Activated CD4-positive, alpha-beta memory T cell treated with anti-CD3 and anti-CD28 coated beads for 36 hours (primary cell): ENCODE measurements around the gene RSBN1. TPM values are rescaled to one million over a fixed set of nuclear protein-coding genes. Genes with fewer than 3 reads are reported as not detected.
"Not testable (repeated sequence)": the region's sequence is repeated elsewhere in the genome, so short reads cannot be mapped to it uniquely, and the experiment has no call there.

Experiments
- CTCF ChIA-PET: fragments of 350-600 bp; sonication (Branson Sonifier 250); formaldehyde crosslinking; loops from one replicate; lab custom pipeline; 2021; ENCODE audit warnings: antibody characterized with exemption, inconsistent platforms; lab: Charles Lee
- POLR2A ChIA-PET: fragments of 350-600 bp; sonication (Branson Sonifier 250); formaldehyde crosslinking; loops from one replicate; lab custom pipeline; 2021; ENCODE audit warnings: antibody characterized with exemption; lab: Charles Lee
- DNase-seq: peaks from one replicate; pipeline ENCODE4 v3.0.0-alpha.2; 2020
- H3K27ac Mint-ChIP-seq: one replicate; pipeline ENCODE4 v1.8.0; 2021; ENCODE audit warnings: mixed read lengths
- H3K27me3 Mint-ChIP-seq: one replicate; pipeline ENCODE4 v1.8.0; 2021; ENCODE audit warnings: mixed read lengths
- H3K36me3 Mint-ChIP-seq: one replicate; pipeline ENCODE4 v1.8.0; 2021; ENCODE audit warnings: mixed read lengths
- H3K4me1 Mint-ChIP-seq: one replicate; pipeline ENCODE4 v1.8.0; 2021; ENCODE audit warnings: low read depth, mixed read lengths
- H3K4me3 Mint-ChIP-seq: one replicate; pipeline ENCODE4 v1.8.0; 2021; ENCODE audit warnings: mild to moderate bottlenecking, mixed read lengths
- H3K9me3 Mint-ChIP-seq: one replicate; pipeline ENCODE4 v1.8.0; 2021; ENCODE audit warnings: mixed read lengths
- intact Hi-C: fragments of 100-400 bp; cut with micrococcal nuclease; formaldehyde crosslinking; loops from one replicate; pipeline ENCODE4 v1.15.1; 2023
- total RNA-seq, 2 experiments: library from RNA; stranded (reverse); gene quantifications; one replicate each; pipeline ENCODE4 v1.2.3, GENCODE V29; 2021

Gene RSBN1
- total RNA-seq: 10 to 100 TPM; 17.5 to 18.5 TPM

- CTCF ChIA-PET: interaction anchor here (0.6 to 2.2 kb wide), 9 partner anchors 9 to 739 kb away, joined by 3 to 14 read pairs (median 4); partner anchors contain the start of genes AP4B1, HIPK1, LRIG2 and PHTF1
- Mint-ChIP-seq H3K4me3 (peak within 1 kb of the TSS; percentile 99), H3K27ac (peak within 1 kb of the TSS; percentile 91), H3K27me3 (no peaks in the 10 kb centered on the region), H3K4me1 (peaks cover 29% of the 10 kb centered on the region), H3K36me3 (peaks cover 10% of the 10 kb centered on the region), H3K9me3 (no peaks in the 10 kb centered on the region)
- intact Hi-C loops: loop anchor here (1.0 to 5.0 kb wide), 9 partner anchors 29 to 905 kb away; partner anchors contain the start of genes AP4B1, BCAS2, HIPK1 and MAGI3
- POLR2A ChIA-PET: interaction anchor here (0.7 to 2.7 kb wide), 9 partner anchors 11 to 118 kb away, joined by 3 to 27 read pairs (median 5); partner anchors contain the start of genes AP4B1, HIPK1 and PHTF1
- peak; percentile 100 for DNase-seq
Observed at GRCh38 chr1:113811888-113812660, at the start of gene RSBN1. Gene RSBN1 (minus strand): TSS chr1:113812476. CDS start chr1:113812412, 64 bp downstream.

GRCh38 chr1:113861641-113862040 is 49.4 kb upstream of the RSBN1 start:
- H3K4me3 Mint-ChIP-seq: no peak overlapping the region
- no peaks in the 10 kb centered on the region for H3K9me3 Mint-ChIP-seq
- H3K36me3 Mint-ChIP-seq: peaks cover 21% of the 10 kb centered on the region
- no peak overlapping the region for H3K27ac Mint-ChIP-seq
- ChIA-PET POLR2A (no interaction called here), CTCF (interaction anchor here (1.0 kb wide), 1 partner anchor 26 kb away, joined by 3 read pairs; no protein-coding TSS in a partner anchor)
- H3K4me1 Mint-ChIP-seq: peaks cover 38% of the 10 kb centered on the region
- H3K27me3 Mint-ChIP-seq: no peaks in the 10 kb centered on the region
- intact Hi-C loops: no loop called here
- DNase-seq: no peak

GRCh38 chr1:113860891-113861290 is 48.6 kb upstream of the RSBN1 start:
- H3K27me3 Mint-ChIP-seq: no peaks in the 10 kb centered on the region
- CTCF ChIA-PET: interaction anchor here (0.7 to 1.9 kb wide), 3 partner anchors 9 to 55 kb away, joined by 3 to 6 read pairs (median 4); partner anchors contain the start of gene AP4B1
- peaks cover 36% of the 10 kb centered on the region for H3K4me1 Mint-ChIP-seq
- no peak overlapping the region for H3K4me3 Mint-ChIP-seq
- H3K27ac Mint-ChIP-seq: peak overlapping the region; percentile 60
- DNase-seq: no peak
- peaks cover 28% of the 10 kb centered on the region for H3K36me3 Mint-ChIP-seq
- POLR2A ChIA-PET: interaction anchor here (0.7 to 1.2 kb wide), 2 partner anchors 9 to 70 kb away, joined by 3 read pairs; no protein-coding TSS in a partner anchor
- H3K9me3 Mint-ChIP-seq: no peaks in the 10 kb centered on the region
- intact Hi-C loops: no loop called here

GRCh38 chr1:113859478-113860175 is 47.4 kb upstream of the RSBN1 start:
- H3K36me3 Mint-ChIP-seq: peaks cover 34% of the 10 kb centered on the region
- H3K4me3 Mint-ChIP-seq: no peak overlapping the region
- no peaks in the 10 kb centered on the region for H3K9me3 Mint-ChIP-seq
- no peaks in the 10 kb centered on the region for H3K27me3 Mint-ChIP-seq
- intact Hi-C loops: no loop called here
- H3K4me1 Mint-ChIP-seq: peaks cover 36% of the 10 kb centered on the region
- H3K27ac Mint-ChIP-seq: peak overlapping the region; percentile 4
- CTCF ChIA-PET: interaction anchor here (1.0 to 1.9 kb wide), 5 partner anchors 9 to 487 kb away, joined by 3 to 6 read pairs (median 4); partner anchors contain the start of gene AP4B1
- POLR2A ChIA-PET: interaction anchor here (1.0 to 1.8 kb wide), 3 partner anchors 21 to 69 kb away, joined by 3 to 6 read pairs (median 3); partner anchors contain the start of genes AP4B1 and HIPK1
- DNase-seq: no peak

GRCh38 chr1:113858982-113859381 is 46.7 kb upstream of the RSBN1 start:
- ChIA-PET CTCF (interaction anchor here (1.3 to 1.4 kb wide), 2 partner anchors 9 to 72 kb away, joined by 4 read pairs; no protein-coding TSS in a partner anchor), POLR2A (interaction anchor here (1.1 to 1.8 kb wide), 2 partner anchors 22 to 70 kb away, joined by 3 to 6 read pairs; partner anchors contain the start of gene HIPK1)
- Mint-ChIP-seq H3K27me3 (no peaks in the 10 kb centered on the region), H3K36me3 (peaks cover 40% of the 10 kb centered on the region), H3K27ac (peak overlapping the region; percentile 4), H3K9me3 (no peaks in the 10 kb centered on the region), H3K4me3 (no peak overlapping the region), H3K4me1 (peaks cover 42% of the 10 kb centered on the region)
- intact Hi-C loops: no loop called here
- no peak for DNase-seq

GRCh38 chr1:113858418-113858817 is 46.1 kb upstream of the RSBN1 start:
- Mint-ChIP-seq H3K36me3 (peaks cover 38% of the 10 kb centered on the region), H3K27me3 (no peaks in the 10 kb centered on the region), H3K4me3 (no peak overlapping the region), H3K4me1 (peaks cover 41% of the 10 kb centered on the region), H3K9me3 (no peaks in the 10 kb centered on the region), H3K27ac (no peak overlapping the region)
- ChIA-PET CTCF (no interaction called here), POLR2A (no interaction called here)
- intact Hi-C loops: no loop called here
- DNase-seq: no peak

- ChIA-PET POLR2A (no interaction called here), CTCF (no interaction called here)
- Mint-ChIP-seq H3K27me3 (no peaks in the 10 kb centered on the region), H3K9me3 (no peaks in the 10 kb centered on the region), H3K36me3 (peaks cover 35% of the 10 kb centered on the region), H3K27ac (no peak overlapping the region), H3K4me3 (no peak overlapping the region), H3K4me1 (peaks cover 38% of the 10 kb centered on the region)
- DNase-seq: no peak
- intact Hi-C loops: no loop called here
Observed at GRCh38 chr1:113857776-113858175, 45.5 kb upstream of the RSBN1 start.

- Mint-ChIP-seq H3K36me3 (peaks cover 41% of the 10 kb centered on the region), H3K27ac (no peak overlapping the region), H3K4me3 (no peak overlapping the region), H3K4me1 (peaks cover 32% of the 10 kb centered on the region), H3K27me3 (no peaks in the 10 kb centered on the region), H3K9me3 (no peaks in the 10 kb centered on the region)
- DNase-seq: no peak
- intact Hi-C loops: no loop called here
- CTCF ChIA-PET: interaction anchor here (1.2 kb wide), 1 partner anchor 11 kb away, joined by 3 read pairs; no protein-coding TSS in a partner anchor
- POLR2A ChIA-PET: interaction anchor here (2.0 kb wide), 1 partner anchor 13 kb away, joined by 9 read pairs; no protein-coding TSS in a partner anchor
Observed at GRCh38 chr1:113856401-113856790, 44.1 kb upstream of the RSBN1 start.

GRCh38 chr1:113855630-113856400 is 43.5 kb upstream of the RSBN1 start:
- peaks cover 31% of the 10 kb centered on the region for H3K4me1 Mint-ChIP-seq
- H3K9me3 Mint-ChIP-seq: no peaks in the 10 kb centered on the region
- no peak overlapping the region for H3K27ac Mint-ChIP-seq
- peaks cover 43% of the 10 kb centered on the region for H3K36me3 Mint-ChIP-seq
- H3K27me3 Mint-ChIP-seq: no peaks in the 10 kb centered on the region
- intact Hi-C loops: loop anchor here (2.0 kb wide), 1 partner anchor 15 kb away; the partner anchor contains the start of gene PTPN22
- no peak overlapping the region for H3K4me3 Mint-ChIP-seq
- DNase-seq: no peak
- POLR2A ChIA-PET: interaction anchor here (1.5 to 2.0 kb wide), 2 partner anchors 13 to 17 kb away, joined by 4 to 9 read pairs; no protein-coding TSS in a partner anchor
- CTCF ChIA-PET: interaction anchor here (0.6 to 1.2 kb wide), 3 partner anchors 11 to 113 kb away, joined by 3 to 5 read pairs (median 3); no protein-coding TSS in a partner anchor

- intact Hi-C loops: loop anchor here (2.0 kb wide), 1 partner anchor 17 kb away; the partner anchor contains the start of gene PTPN22
- ChIA-PET POLR2A (interaction anchor here (1.5 kb wide), 1 partner anchor 18 kb away, joined by 4 read pairs; no protein-coding TSS in a partner anchor), CTCF (no interaction called here)
- DNase-seq: no peak
- H3K9me3 Mint-ChIP-seq: no peaks in the 10 kb centered on the region
- H3K27me3 Mint-ChIP-seq: no peaks in the 10 kb centered on the region
- H3K4me1 Mint-ChIP-seq: peaks cover 29% of the 10 kb centered on the region
- H3K4me3 Mint-ChIP-seq: no peak overlapping the region
- H3K36me3 Mint-ChIP-seq: peaks cover 47% of the 10 kb centered on the region
- peak overlapping the region; percentile 74 for H3K27ac Mint-ChIP-seq
Observed at GRCh38 chr1:113854234-113854633, 42.0 kb upstream of the RSBN1 start.

GRCh38 chr1:113852694-113853093 is 40.4 kb upstream of the RSBN1 start:
- Mint-ChIP-seq H3K4me1 (peaks cover 24% of the 10 kb centered on the region), H3K36me3 (peaks cover 48% of the 10 kb centered on the region)
- POLR2A ChIA-PET, DNase-seq, H3K4me3 Mint-ChIP-seq, intact Hi-C loops, H3K27ac Mint-ChIP-seq, H3K27me3 Mint-ChIP-seq, H3K9me3 Mint-ChIP-seq: not testable (repeated sequence)
- CTCF ChIA-PET: interaction anchor here (1.1 to 1.2 kb wide), 2 partner anchors 53 to 76 kb away, joined by 3 read pairs; partner anchors contain the start of genes DCLRE1B and HIPK1
